Endothelial cell of umbilical vein (primary cell): ENCODE data around the gene ANO7.

ENCODE experiments used
- CTCF ChIP-seq, 2 donors: IDR thresholded peaks; 1 replicate in 1 of 2; 2 replicates in 1 of 2; pipeline ENCODE4 v1.5.1; 2011; ENCODE audit warnings: low read length in 2 of 2, mild to moderate bottlenecking in 2 of 2, moderate library complexity in 2 of 2, control low read depth in 1 of 2, inconsistent platforms in 1 of 2, low read depth in 1 of 2; ENCODE audit not compliant: insufficient read depth in 1 of 2; ENCODE audit errors: extremely low read depth in 1 of 2
- EZH2 ChIP-seq: IDR thresholded peaks from 2 replicates; pipeline ENCODE4 v1.6.1; 2012; ENCODE audit warnings: borderline replicate concordance, low read depth, mild to moderate bottlenecking, moderate library complexity, low read length, inconsistent platforms; ENCODE audit not compliant: severe bottlenecking
- FOS ChIP-seq: IDR thresholded peaks from 2 replicates; pipeline ENCODE4 v1.6.1; 2011; ENCODE audit warnings: mild to moderate bottlenecking, low read length, moderate library complexity, borderline replicate concordance; ENCODE audit not compliant: insufficient read depth
- GATA2 ChIP-seq: IDR thresholded peaks from 2 replicates; pipeline ENCODE4 v1.7.0; 2011; ENCODE audit warnings: low read depth, mild to moderate bottlenecking, moderate library complexity, mixed read lengths, low read length; ENCODE audit not compliant: insufficient read length, insufficient read depth
- JUN ChIP-seq: IDR thresholded peaks from 2 replicates; pipeline ENCODE4 v1.6.1; 2011; ENCODE audit warnings: borderline replicate concordance, low read depth; ENCODE audit not compliant: insufficient read length, insufficient read depth
- MAX ChIP-seq: IDR thresholded peaks from 2 replicates; pipeline ENCODE4 v1.6.1; 2011; ENCODE audit not compliant: insufficient read depth, insufficient read length
- MYC ChIP-seq: IDR thresholded peaks from one replicate; pipeline ENCODE4 v1.6.1; 2011; ENCODE audit warnings: mild to moderate bottlenecking, low read depth, low read length
- POLR2A ChIP-seq: IDR thresholded peaks from 2 replicates; pipeline ENCODE4 v1.6.1; 2012; ENCODE audit warnings: low read depth, mild to moderate bottlenecking, control low read depth, low read length
- POLR2AphosphoS5 ChIP-seq: IDR thresholded peaks from 2 replicates; pipeline ENCODE4 v1.6.1; 2012; ENCODE audit warnings: low read depth, mild to moderate bottlenecking, control low read depth, low read length, moderate library complexity; ENCODE audit not compliant: insufficient read depth

- TF ChIP-seq CTCF (IDR thresholded peaks at IDR 0.05; ENCODE audit: extremely low read depth in 1 of 2, insufficient read depth in 1 of 2, low read depth in 1 of 2, low read length in 2 of 2) (no peak), POLR2A (no peak), EZH2 (no peak), POLR2AphosphoS5 (no peak), JUN (no peak), MAX (no peak), FOS (no peak), MYC (no peak), GATA2 (no peak)
These were observed 31.4 kb downstream of the ANO7 start for GRCh38 chr2:241219856-241220356.
